Activated CD4-positive, alpha-beta memory T cell treated with anti-CD3 and anti-CD28 coated beads for 36 hours (primary cell): ENCODE measurements around the gene RAB39B. TPM values are rescaled to one million over a fixed set of nuclear protein-coding genes. Genes with fewer than 3 reads are reported as not detected.

Experiments used
- CTCF ChIA-PET: fragments of 350-600 bp; sonication (Branson Sonifier 250); formaldehyde crosslinking; loops from one replicate; lab custom pipeline; 2021; ENCODE audit warnings: antibody characterized with exemption, inconsistent platforms; lab: Charles Lee
- POLR2A ChIA-PET: fragments of 350-600 bp; sonication (Branson Sonifier 250); formaldehyde crosslinking; loops from one replicate; lab custom pipeline; 2021; ENCODE audit warnings: antibody characterized with exemption; lab: Charles Lee
- DNase-seq: peaks from one replicate; pipeline ENCODE4 v3.0.0-alpha.2; 2020
- H3K27ac Mint-ChIP-seq: one replicate; pipeline ENCODE4 v1.8.0; 2021; ENCODE audit warnings: mixed read lengths
- H3K27me3 Mint-ChIP-seq: one replicate; pipeline ENCODE4 v1.8.0; 2021; ENCODE audit warnings: mixed read lengths
- H3K36me3 Mint-ChIP-seq: one replicate; pipeline ENCODE4 v1.8.0; 2021; ENCODE audit warnings: mixed read lengths
- H3K4me1 Mint-ChIP-seq: one replicate; pipeline ENCODE4 v1.8.0; 2021; ENCODE audit warnings: low read depth, mixed read lengths
- H3K4me3 Mint-ChIP-seq: one replicate; pipeline ENCODE4 v1.8.0; 2021; ENCODE audit warnings: mild to moderate bottlenecking, mixed read lengths
- H3K9me3 Mint-ChIP-seq: one replicate; pipeline ENCODE4 v1.8.0; 2021; ENCODE audit warnings: mixed read lengths
- intact Hi-C: fragments of 100-400 bp; cut with micrococcal nuclease; formaldehyde crosslinking; loops from one replicate; pipeline ENCODE4 v1.15.1; 2023
- total RNA-seq, 2 experiments: library from RNA; stranded (reverse); gene quantifications; one replicate each; pipeline ENCODE4 v1.2.3, GENCODE V29; 2021

The RAB39B gene
- total RNA-seq, 2 experiments from 2014 or later: 13.6 to 15.3 TPM

GRCh38 chrX:155213731-155214130 is 50.6 kb downstream of the RAB39B start:
- Mint-ChIP-seq H3K36me3 (peaks cover 1% of the 10 kb centered on the region), H3K4me3 (no peak overlapping the region), H3K27me3 (no peaks in the 10 kb centered on the region), H3K27ac (no peak overlapping the region), H3K9me3 (no peaks in the 10 kb centered on the region), H3K4me1 (peaks cover 15% of the 10 kb centered on the region)
- CTCF ChIA-PET: no interaction called here
- DNase-seq: no peak
- POLR2A ChIA-PET: no interaction called here
- intact Hi-C loops: loop anchor here (10.0 kb wide), 1 partner anchor 119 kb away; no protein-coding TSS in a partner anchor

- intact Hi-C loops: loop anchor here (10.0 kb wide), 1 partner anchor 116 kb away; no protein-coding TSS in a partner anchor
- DNase-seq: no peak
- H3K27ac Mint-ChIP-seq: no peak overlapping the region
- CTCF ChIA-PET: no interaction called here
- no peaks in the 10 kb centered on the region for H3K9me3 Mint-ChIP-seq
- POLR2A ChIA-PET: no interaction called here
- peaks cover 2% of the 10 kb centered on the region for H3K4me1 Mint-ChIP-seq
- H3K27me3 Mint-ChIP-seq: no peaks in the 10 kb centered on the region
- no peaks in the 10 kb centered on the region for H3K36me3 Mint-ChIP-seq
- no peak overlapping the region for H3K4me3 Mint-ChIP-seq
Observed at GRCh38 chrX:155211208-155211607, 53.1 kb downstream of the RAB39B start.

Other genes with a start within 250 kb of the RAB39B start
- gene F8, start 241.8 kb downstream of the RAB39B start, total RNA-seq: 1 to 10 TPM; 7.5 to 8.9 TPM
- gene FUNDC2, start 237.6 kb downstream of the RAB39B start, total RNA-seq: 10 to 100 TPM; 95.1 to 95.9 TPM
- 1 to 10 TPM; 4.9 to 7.2 TPM for gene CMC4, start 193.4 kb downstream of the RAB39B start, total RNA-seq
- gene MTCP1, start 193.4 kb downstream of the RAB39B start, total RNA-seq: 10 to 100 TPM; 16.2 to 19.2 TPM
- gene BRCC3, start 193.0 kb downstream of the RAB39B start, total RNA-seq: 10 to 100 TPM; 24.4 to 26.7 TPM
- gene VBP1, start 48.0 kb downstream of the RAB39B start, total RNA-seq: 100 to 1,000 TPM in 1 of 2 experiments, 10 to 100 TPM in 1; 89.7 to 100 TPM
- gene CLIC2, start 70.1 kb upstream of the RAB39B start, total RNA-seq: 1 to 10 TPM in 1 of 2 experiments, under 1 TPM in 1; 0.40 to 1.1 TPM
- gene F8A2, start 117.6 kb upstream of the RAB39B start, total RNA-seq: not detected
- under 1 TPM; 0.24 to 0.27 TPM for gene F8A3, start 194.1 kb upstream of the RAB39B start, total RNA-seq